M059J (cell line): ENCODE results near the gene SGCD. TPM values are rescaled to one million over a fixed set of nuclear protein-coding genes. Genes with fewer than 3 reads are reported as not detected.

Experiments used
- DNase-seq: peaks from one replicate; pipeline ENCODE4 v3.0.0-alpha.2; 2012; ENCODE audit warnings: low read depth
- total RNA-seq: library from RNA; depleted of rRNA; stranded (reverse); fragments of >200 nt; shearing (Covaris generic); gene quantifications from 2 replicates; pipeline ENCODE4 v1.2.3, GENCODE V29; 2014; rRNA removed

The SGCD gene
- total RNA-seq: 0.49 and 1.7 TPM in 2 replicates

- peak; percentile 12 for DNase-seq
These were observed at the start of gene SGCD for GRCh38 chr5:156326718-156327259. SGCD (plus strand) TSS chr5:156327164.

GRCh38 chr5:156277290-156277689, 49.7 kb upstream of the SGCD start:
- DNase-seq: no peak

GRCh38 chr5:156295431-156295830, 31.5 kb upstream of the SGCD start:
- no peak for DNase-seq

GRCh38 chr5:156310115-156310514, 16.8 kb upstream of the SGCD start:
- no peak for DNase-seq

- no peak for DNase-seq
These were observed 13.9 kb upstream of the SGCD start for GRCh38 chr5:156312897-156313694.

- no peak for DNase-seq
These were observed 12.5 kb upstream of the SGCD start for GRCh38 chr5:156314416-156314815.

GRCh38 chr5:156322666-156323065, 4.3 kb upstream of the SGCD start:
- DNase-seq: no peak

GRCh38 chr5:156327296-156327695, 332 bp downstream of the SGCD start:
- no peak for DNase-seq

GRCh38 chr5:156328161-156328560, 1.2 kb downstream of the SGCD start:
- DNase-seq: no peak

- no peak for DNase-seq
These were observed 1.8 kb downstream of the SGCD start for GRCh38 chr5:156328766-156329165.

- no peak for DNase-seq
These were observed 2.2 kb downstream of the SGCD start for GRCh38 chr5:156329171-156329611.

GRCh38 chr5:156330141-156330870, 3.3 kb downstream of the SGCD start:
- no peak for DNase-seq

- DNase-seq: no peak
These were observed 4.2 kb downstream of the SGCD start for GRCh38 chr5:156331181-156331580.

- DNase-seq: no peak
These were observed 4.9 kb downstream of the SGCD start for GRCh38 chr5:156331845-156332244.

- DNase-seq: no peak
These were observed 5.3 kb downstream of the SGCD start for GRCh38 chr5:156332245-156332644.

- no peak for DNase-seq
These were observed 12.3 kb downstream of the SGCD start for GRCh38 chr5:156339139-156339841.

- DNase-seq: no peak
These were observed 13.9 kb downstream of the SGCD start for GRCh38 chr5:156340893-156341292.

GRCh38 chr5:156350256-156350655, 23.3 kb downstream of the SGCD start:
- no peak for DNase-seq

- no peak for DNase-seq
These were observed 24.5 kb downstream of the SGCD start for GRCh38 chr5:156351423-156351822.

GRCh38 chr5:156354571-156354970, 27.6 kb downstream of the SGCD start:
- DNase-seq: no peak

GRCh38 chr5:156356238-156356637, 29.3 kb downstream of the SGCD start:
- no peak for DNase-seq

- peak; percentile 4 for DNase-seq
These were observed 32.5 kb downstream of the SGCD start for GRCh38 chr5:156359476-156359875.
